Parathyroid adenoma (tissue), 2 donors: Measurements from ENCODE around the gene RGS18.

Source experiments
- H2AFZ ChIP-seq: fragments of 300-600 bp; sonication (generic); one replicate; pipeline ENCODE4 v1.7.0; 2017; ENCODE audit warnings: antibody characterized with exemption, mild to moderate bottlenecking
- H3K27ac ChIP-seq: fragments of 300-600 bp; sonication (generic); one replicate; pipeline ENCODE4 v1.7.0; 2017
- H3K27me3 ChIP-seq: fragments of 300-600 bp; sonication (generic); one replicate; pipeline ENCODE4 v1.7.0; 2017; ENCODE audit warnings: low read length; ENCODE audit not compliant: control insufficient read depth, insufficient read depth
- H3K36me3 ChIP-seq: fragments of 300-600 bp; sonication (generic); one replicate; pipeline ENCODE4 v1.7.0; 2017; ENCODE audit warnings: low read length; ENCODE audit not compliant: control insufficient read depth, insufficient read depth
- H3K4me1 ChIP-seq: fragments of 300-600 bp; sonication (generic); one replicate; pipeline ENCODE4 v1.7.0; 2017; ENCODE audit warnings: control low read depth
- H3K4me2 ChIP-seq: fragments of 300-600 bp; sonication (generic); one replicate; pipeline ENCODE4 v1.7.0; 2017; ENCODE audit warnings: low read length
- H3K4me3 ChIP-seq: fragments of 300-600 bp; sonication (generic); one replicate; pipeline ENCODE4 v1.7.0; 2017; ENCODE audit warnings: low read depth, low read length
- H3K79me2 ChIP-seq: fragments of 300-600 bp; sonication (generic); one replicate; pipeline ENCODE4 v1.7.0; 2017; ENCODE audit warnings: control low read depth
- H3K9ac ChIP-seq: fragments of 300-600 bp; sonication (generic); one replicate; pipeline ENCODE4 v1.7.0; 2017; ENCODE audit warnings: mild to moderate bottlenecking
- H3K9me3 ChIP-seq: fragments of 300-600 bp; sonication (generic); one replicate; pipeline ENCODE4 v1.7.0; 2017; ENCODE audit warnings: low read length; ENCODE audit not compliant: control insufficient read depth
- CTCF ChIP-seq: fragments of 300-600 bp; sonication (generic); IDR thresholded peaks from one replicate; pipeline ENCODE4 v1.7.0; 2017; ENCODE audit warnings: antibody characterized with exemption, mild to moderate bottlenecking
- donor health status: primary hyperparathyroidism.

RGS18 gene

GRCh38 chr1:192232817-192233417 lies 74.7 kb downstream of the RGS18 start:
- no peaks in the 10 kb centered on the region for H3K9me3 ChIP-seq
- H3K27ac ChIP-seq = no peak overlapping the region
- H3K79me2 ChIP-seq = no peaks in the 10 kb centered on the region
- H3K4me2 ChIP-seq = no peak overlapping the region
- no peak overlapping the region for H3K4me3 ChIP-seq
- no peak for TF ChIP-seq CTCF
- no peak overlapping the region for H2AFZ ChIP-seq
- no peak overlapping the region for H3K9ac ChIP-seq
- H3K4me1 ChIP-seq = no peaks in the 10 kb centered on the region
- H3K36me3 ChIP-seq = no peaks in the 10 kb centered on the region
- no peaks in the 10 kb centered on the region for H3K27me3 ChIP-seq

- Histone ChIP-seq H3K4me1 (no peaks in the 10 kb centered on the region), H3K9me3 (no peaks in the 10 kb centered on the region), H3K4me3 (no peak overlapping the region), H3K9ac (no peak overlapping the region), H3K27ac (no peak overlapping the region), H2AFZ (no peak overlapping the region), H3K4me2 (no peak overlapping the region), H3K36me3 (no peaks in the 10 kb centered on the region), H3K79me2 (no peaks in the 10 kb centered on the region), H3K27me3 (no peaks in the 10 kb centered on the region)
- no peak for TF ChIP-seq CTCF
Observed at GRCh38 chr1:192235127-192235526, 76.9 kb downstream of the RGS18 start.
